Endothelial cell of umbilical vein (primary cell): Measurements from ENCODE around the gene AKAP1. TPM values are rescaled to one million over a fixed set of nuclear protein-coding genes. Genes with fewer than 3 reads are reported as not detected.

Source experiments
- BruUV-seq: library from RNA; stranded (reverse); fragments of 400-500 nt; replicated peaks from 2 replicates; lab custom pipeline; 2021; lab: Mats Ljungman, UMichigan
- CTCF ChIA-PET: fragments of 300-600, 350-600 bp; sonication (Branson Sonifier 250); formaldehyde crosslinking; loops from one replicate; lab custom pipeline; 2021; ENCODE audit warnings: antibody characterized with exemption, inconsistent platforms; lab: Charles Lee
- POLR2A ChIA-PET: fragments of 300-600, 350-600 bp; sonication (Branson Sonifier 250); formaldehyde crosslinking; loops from one replicate; lab custom pipeline; 2021; ENCODE audit warnings: antibody characterized with exemption, inconsistent platforms; lab: Charles Lee
- DNase-seq: peaks from one replicate; pipeline ENCODE4 v3.0.0-alpha.2; 2011; ENCODE audit warnings: low read depth, low spot score
- FAIRE-seq: peaks from 2 replicates; lab custom pipeline; 2011; peaks lifted over from hg19 to GRCh38; lab: Jason Lieb, UNC
- H2AFZ ChIP-seq: 2 replicates; pipeline ENCODE4 v1.6.0; 2012; ENCODE audit warnings: low read depth, low read length, control low read depth, inconsistent platforms
- H3K27ac ChIP-seq: 2 replicates; pipeline ENCODE4 v1.5.1; 2011; ENCODE audit warnings: low read depth, mild to moderate bottlenecking, control low read depth, low read length, moderate library complexity; ENCODE audit not compliant: insufficient read depth
- H3K27me3 ChIP-seq, 2 experiments: 2 replicates each; pipeline versions ENCODE4 v1.6.0 to v1.6.1; 2011; ENCODE audit warnings: low read length in 2 of 2, mixed read lengths in 1 of 2; ENCODE audit not compliant: control insufficient read depth in 2 of 2, insufficient read depth in 2 of 2
- H3K36me3 ChIP-seq, 2 experiments: 2 replicates in 1 of 2; 3 replicates in 1 of 2; pipeline ENCODE4 v1.5.1; 2011; ENCODE audit warnings: low read length in 2 of 2, mild to moderate bottlenecking in 1 of 2, moderate library complexity in 1 of 2; ENCODE audit not compliant: control insufficient read depth in 2 of 2, insufficient read depth in 2 of 2; ENCODE audit errors: extremely low read depth in 1 of 2
- H3K4me1 ChIP-seq: 3 replicates; pipeline ENCODE4 v1.5.1; 2011; ENCODE audit warnings: mild to moderate bottlenecking, low read length; ENCODE audit not compliant: control insufficient read depth, insufficient read depth; ENCODE audit errors: extremely low read depth
- H3K4me2 ChIP-seq: 2 replicates; pipeline ENCODE4 v1.6.1; 2011; ENCODE audit warnings: low read length, control low read depth, mixed read lengths; ENCODE audit not compliant: insufficient read depth
- H3K4me3 ChIP-seq, 3 experiments: fragments of 200-600 bp in 1 of 3; sonication (generic), shearing (Covaris generic) in 1 of 3; replicated peaks in 1 of 3; 2 replicates each; pipeline ENCODE4 v1.5.1; 2011 to 2016; ENCODE audit warnings: control low read depth in 3 of 3, low read length in 3 of 3, mild to moderate bottlenecking in 2 of 3, inconsistent platforms in 1 of 3, low read depth in 1 of 3, moderate library complexity in 1 of 3; ENCODE audit not compliant: insufficient read depth in 1 of 3
- H3K79me2 ChIP-seq: 2 replicates; pipeline ENCODE4 v1.6.0; 2012; ENCODE audit warnings: low read length, inconsistent platforms; ENCODE audit not compliant: control insufficient read depth, insufficient read depth
- H3K9ac ChIP-seq: replicated peaks from 2 replicates; pipeline ENCODE3; 2011; ENCODE audit warnings: low read length, control low read depth; ENCODE audit not compliant: insufficient read depth; ENCODE audit errors: extremely low read depth
- H3K9me1 ChIP-seq: replicated peaks from 3 replicates; pipeline ENCODE4 v1.6.0; 2011; ENCODE audit warnings: mild to moderate bottlenecking, low read length; ENCODE audit not compliant: control insufficient read depth, insufficient read depth; ENCODE audit errors: extremely low read depth
- H3K9me3 ChIP-seq: replicated peaks from 2 replicates; pipeline ENCODE4 v1.5.1; 2012; ENCODE audit warnings: low read length, inconsistent platforms; ENCODE audit not compliant: control insufficient read depth, insufficient read depth
- H4K20me1 ChIP-seq: replicated peaks from 2 replicates; pipeline ENCODE3; 2011; ENCODE audit warnings: mild to moderate bottlenecking, low read length; ENCODE audit not compliant: control insufficient read depth, insufficient read depth; ENCODE audit errors: extremely low read depth
- CTCF ChIP-seq, 2 donors: IDR thresholded peaks; 1 replicate in 1 of 2; 2 replicates in 1 of 2; pipeline ENCODE4 v1.5.1; 2011; ENCODE audit warnings: low read length in 2 of 2, mild to moderate bottlenecking in 2 of 2, moderate library complexity in 2 of 2, control low read depth in 1 of 2, inconsistent platforms in 1 of 2, low read depth in 1 of 2; ENCODE audit not compliant: insufficient read depth in 1 of 2; ENCODE audit errors: extremely low read depth in 1 of 2
- EZH2 ChIP-seq: IDR thresholded peaks from 2 replicates; pipeline ENCODE4 v1.6.1; 2012; ENCODE audit warnings: borderline replicate concordance, low read depth, mild to moderate bottlenecking, moderate library complexity, low read length, inconsistent platforms; ENCODE audit not compliant: severe bottlenecking
- FOS ChIP-seq: IDR thresholded peaks from 2 replicates; pipeline ENCODE4 v1.6.1; 2011; ENCODE audit warnings: mild to moderate bottlenecking, low read length, moderate library complexity, borderline replicate concordance; ENCODE audit not compliant: insufficient read depth
- GATA2 ChIP-seq: IDR thresholded peaks from 2 replicates; pipeline ENCODE4 v1.7.0; 2011; ENCODE audit warnings: low read depth, mild to moderate bottlenecking, moderate library complexity, mixed read lengths, low read length; ENCODE audit not compliant: insufficient read length, insufficient read depth
- JUN ChIP-seq: IDR thresholded peaks from 2 replicates; pipeline ENCODE4 v1.6.1; 2011; ENCODE audit warnings: borderline replicate concordance, low read depth; ENCODE audit not compliant: insufficient read length, insufficient read depth
- MAX ChIP-seq: IDR thresholded peaks from 2 replicates; pipeline ENCODE4 v1.6.1; 2011; ENCODE audit not compliant: insufficient read depth, insufficient read length
- MYC ChIP-seq: IDR thresholded peaks from one replicate; pipeline ENCODE4 v1.6.1; 2011; ENCODE audit warnings: mild to moderate bottlenecking, low read depth, low read length
- POLR2A ChIP-seq: IDR thresholded peaks from 2 replicates; pipeline ENCODE4 v1.6.1; 2012; ENCODE audit warnings: low read depth, mild to moderate bottlenecking, control low read depth, low read length
- POLR2AphosphoS5 ChIP-seq: IDR thresholded peaks from 2 replicates; pipeline ENCODE4 v1.6.1; 2012; ENCODE audit warnings: low read depth, mild to moderate bottlenecking, control low read depth, low read length, moderate library complexity; ENCODE audit not compliant: insufficient read depth
- dilution Hi-C: fragments of 300-500 bp; cut with MboI; formaldehyde crosslinking; loops from one replicate; pipeline ENCODE4 v1.15.0; 2019; ENCODE audit warnings: low sequenced_read_pairs; ENCODE audit not compliant: extremely low pct_ligation_motif_present
- intact Hi-C: fragments of 100-400 bp; cut with micrococcal nuclease; formaldehyde crosslinking; loops from one replicate; pipeline ENCODE4 v1.10.0; 2022
- polyA plus RNA-seq, 4 experiments: library from polyadenylated mRNA; depleted of rRNA in 3 of 4; stranded (reverse) in 3 of 4; unstranded in 1 of 4; fragments of >200 nt; gene quantifications; 2 replicates each; pipeline versions ENCODE4 v1.2.1 to v1.2.3, GENCODE V29; 2011 to 2012; ENCODE audit warnings: missing spikeins in 1 of 4
- total RNA-seq: library from RNA; stranded (reverse); gene quantifications from 2 replicates; pipeline ENCODE4 v1.2.3, GENCODE V29; 2021

AKAP1 gene
- total and polyA plus RNA-seq, 2 donors (not counting 3 experiments of a cell fraction or from before 2014, with no cell fraction given), result 20.9 to 27.7 TPM

- no peak overlapping the region for H2AFZ ChIP-seq
- no peaks in the 10 kb centered on the region for H3K9me3 ChIP-seq
- no peaks in the 10 kb centered on the region for H3K9me1 ChIP-seq
- TF ChIP-seq MAX (no peak), GATA2 (no peak), FOS (no peak), POLR2AphosphoS5 (no peak), EZH2 (no peak), POLR2A (no peak), JUN (no peak), CTCF (IDR thresholded peaks at IDR 0.05; ENCODE audit: extremely low read depth in 1 of 2, insufficient read depth in 1 of 2, low read depth in 1 of 2, low read length in 2 of 2) (no peak), MYC (no peak)
- ChIA-PET POLR2A (no interaction called here), CTCF (no interaction called here)
- H3K36me3 ChIP-seq, result no peaks in the 10 kb centered on the region
- no peak overlapping the region for H3K4me2 ChIP-seq
- H3K79me2 ChIP-seq, result no peaks in the 10 kb centered on the region
- no peak overlapping the region for H3K27ac ChIP-seq
- no peak for FAIRE-seq
- no peaks in the 10 kb centered on the region for H4K20me1 ChIP-seq
- H3K4me1 ChIP-seq, result no peaks in the 10 kb centered on the region
- no peak for DNase-seq
- intact Hi-C loops, result no loop called here
- no peak overlapping the region for H3K9ac ChIP-seq
- BruUV-seq, result no TSS peak
- dilution Hi-C loops, result no loop called here
- no peak overlapping the region for H3K4me3 ChIP-seq
- peaks cover 3 to 15% of the 10 kb centered on the region in 2 experiments for H3K27me3 ChIP-seq
Observed at GRCh38 chr17:57067781-57068180, 17.3 kb upstream of the AKAP1 start.
